ENCODE data around the gene NFIA. TPM values are rescaled to one million over a fixed set of nuclear protein-coding genes. Genes with fewer than 3 reads are reported as not detected.

NFIA gene
- total RNA-seq, 2 donors from 2014 or later: 75.3 to 81.3 TPM

DNA sequence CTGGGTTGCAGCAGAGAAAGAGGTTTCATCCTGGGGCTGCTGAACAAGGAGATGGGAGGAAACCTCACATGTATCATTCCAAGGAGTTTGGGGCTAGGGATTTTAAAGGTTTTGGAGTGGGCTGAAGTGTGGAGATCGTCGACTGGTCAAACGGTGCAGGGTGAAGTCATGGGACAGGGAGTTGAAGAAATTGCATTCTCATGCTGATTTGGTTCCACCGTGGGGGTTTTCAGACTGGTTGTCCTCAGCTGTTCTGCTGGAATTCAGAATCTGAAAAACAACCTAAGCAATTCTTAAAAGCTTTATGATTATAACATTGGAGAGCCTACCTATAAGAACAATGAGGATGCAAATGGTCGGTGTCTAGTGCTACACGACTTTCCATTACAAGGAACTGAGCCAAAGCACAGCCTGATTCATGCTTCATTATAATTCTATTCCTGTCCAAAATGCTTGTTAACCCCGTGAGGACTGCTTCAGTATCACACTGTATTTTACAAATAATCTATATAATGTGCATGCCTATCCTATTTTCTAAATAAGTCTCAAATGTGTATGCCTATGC is 399.9 kb downstream of the NFIA start:
- TF ChIP-seq, protein P1, sequence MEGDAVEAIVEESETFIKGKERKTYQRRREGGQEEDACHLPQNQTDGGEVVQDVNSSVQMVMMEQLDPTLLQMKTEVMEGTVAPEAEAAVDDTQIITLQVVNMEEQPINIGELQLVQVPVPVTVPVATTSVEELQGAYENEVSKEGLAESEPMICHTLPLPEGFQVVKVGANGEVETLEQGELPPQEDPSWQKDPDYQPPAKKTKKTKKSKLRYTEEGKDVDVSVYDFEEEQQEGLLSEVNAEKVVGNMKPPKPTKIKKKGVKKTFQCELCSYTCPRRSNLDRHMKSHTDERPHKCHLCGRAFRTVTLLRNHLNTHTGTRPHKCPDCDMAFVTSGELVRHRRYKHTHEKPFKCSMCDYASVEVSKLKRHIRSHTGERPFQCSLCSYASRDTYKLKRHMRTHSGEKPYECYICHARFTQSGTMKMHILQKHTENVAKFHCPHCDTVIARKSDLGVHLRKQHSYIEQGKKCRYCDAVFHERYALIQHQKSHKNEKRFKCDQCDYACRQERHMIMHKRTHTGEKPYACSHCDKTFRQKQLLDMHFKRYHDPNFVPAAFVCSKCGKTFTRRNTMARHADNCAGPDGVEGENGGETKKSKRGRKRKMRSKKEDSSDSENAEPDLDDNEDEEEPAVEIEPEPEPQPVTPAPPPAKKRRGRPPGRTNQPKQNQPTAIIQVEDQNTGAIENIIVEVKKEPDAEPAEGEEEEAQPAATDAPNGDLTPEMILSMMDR (IDR thresholded peaks at IDR 0.05): no peak
- Histone ChIP-seq H3K4me1 (no peaks in the 10 kb centered on the region), H3K27ac (no peak overlapping the region), H3K36me3 (no peaks in the 10 kb centered on the region), H3K9me3 (no peaks in the 10 kb centered on the region), H3K27me3 (no peaks in the 10 kb centered on the region), H3K4me3 (no peak overlapping the region)
- DNase-seq (ENCODE audit: low spot score): no peak

DNA sequence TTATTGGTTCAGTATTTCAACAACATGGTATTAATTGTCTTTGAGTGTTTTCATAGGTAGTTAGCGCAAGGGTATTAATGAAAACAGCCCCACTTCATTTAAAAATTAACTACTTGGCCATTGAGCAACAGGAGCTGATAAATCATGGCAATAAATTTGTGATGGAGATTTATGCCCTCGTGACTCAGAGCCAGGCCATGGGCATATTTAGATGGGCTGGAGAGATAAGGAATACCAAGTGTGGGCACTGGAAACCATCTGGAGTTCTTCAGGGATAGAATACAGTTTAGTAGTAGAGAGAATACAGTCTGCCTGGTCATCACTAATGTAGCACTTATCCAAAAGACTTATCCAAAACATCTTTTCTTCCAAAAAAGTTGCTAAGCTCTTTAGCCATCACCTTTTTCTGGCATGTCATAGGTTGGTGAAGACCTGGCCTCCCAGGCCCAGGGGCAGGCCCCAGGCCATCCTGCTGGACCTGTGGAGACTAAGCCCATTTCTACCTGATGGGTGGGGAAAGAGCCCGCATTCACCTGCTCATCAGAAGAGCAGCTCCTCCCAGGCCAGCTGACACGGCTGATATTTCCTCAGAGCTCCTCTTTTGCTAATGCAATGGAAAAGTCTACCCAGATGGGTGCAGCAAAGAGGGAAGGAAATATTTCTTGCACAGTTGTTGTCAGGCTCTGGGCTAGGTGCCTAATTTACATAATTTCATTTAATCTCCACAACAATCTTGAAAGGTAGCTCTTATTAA is 404.6 kb downstream of the NFIA start:
- H3K9me3 ChIP-seq: no peaks in the 10 kb centered on the region
- no peak overlapping the region for H3K4me3 ChIP-seq
- no peak overlapping the region for H3K27ac ChIP-seq
- TF ChIP-seq, protein P1 (IDR thresholded peaks at IDR 0.05): no peak
- no peak for DNase-seq (ENCODE audit: low spot score)
- H3K4me1 ChIP-seq: peaks cover 0 to 11% of the 10 kb centered on the region in 2 donors
- no peaks in the 10 kb centered on the region for H3K27me3 ChIP-seq
- H3K36me3 ChIP-seq: no peaks in the 10 kb centered on the region

DNA sequence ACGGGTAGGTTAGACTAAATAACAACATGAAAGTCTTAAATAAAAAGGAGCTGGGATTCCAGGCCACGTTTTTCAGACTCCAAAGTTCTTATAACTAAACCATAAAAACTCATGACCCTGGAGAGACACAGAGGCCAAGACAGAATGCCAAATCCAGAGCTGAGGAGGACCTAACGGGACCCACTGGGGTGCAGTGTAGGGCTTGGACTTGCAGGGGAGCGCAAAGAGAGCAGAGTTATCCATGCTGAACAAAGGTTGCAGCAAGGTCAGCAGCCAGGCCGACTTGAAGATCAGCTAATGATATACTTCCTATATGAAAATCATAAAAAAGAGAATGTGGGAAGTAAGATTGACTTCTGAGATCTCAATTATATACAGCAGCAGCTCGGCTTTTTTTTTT is 405.4 kb downstream of the NFIA start:
- TF ChIP-seq, protein P1 (IDR thresholded peaks at IDR 0.05): no peak
- Histone ChIP-seq H3K27ac (no peak overlapping the region), H3K4me3 (no peak overlapping the region), H3K4me1 (peaks cover 0 to 11% of the 10 kb centered on the region in 2 donors), H3K36me3 (no peaks in the 10 kb centered on the region), H3K9me3 (no peaks in the 10 kb centered on the region), H3K27me3 (no peaks in the 10 kb centered on the region)
- no peak for DNase-seq (ENCODE audit: low spot score)

DNA sequence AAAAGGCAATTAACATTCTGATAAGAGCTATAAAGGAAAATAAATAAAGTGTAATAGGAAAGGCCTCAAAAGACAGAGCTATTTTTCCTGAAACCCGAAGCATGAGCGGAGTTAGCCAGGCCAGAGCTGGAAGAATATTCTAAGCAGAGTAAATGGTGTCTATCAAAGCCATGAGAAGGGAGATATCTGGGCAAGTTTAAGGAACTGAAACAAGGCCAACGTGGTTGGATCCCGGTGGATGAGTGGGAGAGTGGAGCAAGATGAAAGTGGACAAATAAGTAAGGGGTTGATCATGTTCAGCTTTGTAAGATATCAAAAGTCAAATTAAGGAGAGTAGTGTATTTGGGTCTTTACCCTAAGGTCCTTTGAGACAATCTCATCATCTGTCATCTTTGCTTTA is 408.6 kb downstream of the NFIA start:
- Histone ChIP-seq H3K4me3 (no peak overlapping the region), H3K36me3 (no peaks in the 10 kb centered on the region), H3K27ac (peak overlapping the region; percentile 32 to 67), H3K4me1 (peaks cover 0 to 11% of the 10 kb centered on the region in 2 donors), H3K27me3 (no peaks in the 10 kb centered on the region), H3K9me3 (no peaks in the 10 kb centered on the region)
- DNase-seq (ENCODE audit: low spot score): no peak
- TF ChIP-seq, protein P1 (IDR thresholded peaks at IDR 0.05): no peak

DNA sequence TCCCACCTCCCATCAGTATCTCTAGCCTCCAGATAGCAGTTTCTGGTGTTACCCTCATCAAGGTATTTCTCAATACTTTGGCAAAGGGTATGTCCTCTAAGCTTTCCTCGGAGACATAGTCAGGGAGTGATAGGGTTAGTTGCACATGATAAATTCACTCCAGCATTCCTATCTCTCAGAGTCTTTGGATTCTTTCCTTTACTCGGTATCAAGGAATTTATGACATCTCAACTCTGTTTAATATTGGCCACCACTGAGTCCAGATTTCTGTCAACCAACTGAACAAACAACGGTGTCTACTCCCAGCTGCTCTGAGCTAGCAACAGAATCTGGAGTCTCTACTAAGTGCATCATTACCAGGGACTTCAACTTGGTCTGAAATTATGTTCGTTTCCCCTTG is 409.1 kb downstream of the NFIA start:
- no peaks in the 10 kb centered on the region for H3K36me3 ChIP-seq
- peak overlapping the region; percentile 32 to 67 for H3K27ac ChIP-seq
- no peak for DNase-seq (ENCODE audit: low spot score)
- no peak overlapping the region for H3K4me3 ChIP-seq
- H3K9me3 ChIP-seq: no peaks in the 10 kb centered on the region
- TF ChIP-seq, protein P1 (IDR thresholded peaks at IDR 0.05): no peak
- H3K27me3 ChIP-seq: no peaks in the 10 kb centered on the region
- peaks cover 0 to 11% of the 10 kb centered on the region in 2 donors for H3K4me1 ChIP-seq
